ENCODE measurements around the gene ZFAND3. TPM values are rescaled to one million over a fixed set of nuclear protein-coding genes. Genes with fewer than 3 reads are reported as not detected.

The ZFAND3 gene
- polyA plus RNA-seq, 1 donor (not counting 4 experiments of a cell fraction or from before 2014, with no cell fraction given), result 19.6 TPM

GRCh38 chr6:37827603-37828265 lies 8.2 kb downstream of the ZFAND3 start:
- H3K9me1 ChIP-seq (ENCODE audit: control insufficient read depth, extremely low read depth, insufficient read depth, low read length), result peaks cover 10% of the 10 kb centered on the region
- H3K36me3 ChIP-seq (ENCODE audit: control insufficient read depth in 2 of 2, extremely low read depth in 1 of 2, insufficient read depth in 2 of 2, low read length in 2 of 2), result peaks cover 2 to 5% of the 10 kb centered on the region in 2 experiments
- H2AFZ ChIP-seq (ENCODE audit: control insufficient read depth, low read length), result no peak overlapping the region
- no peak overlapping the region for H3K27ac ChIP-seq (ENCODE audit: control insufficient read depth, insufficient read depth, low read length)
- no peak for DNase-seq (ENCODE audit: low read depth, low spot score)
- no peak for FAIRE-seq
- no peak overlapping the region for H3K9ac ChIP-seq (ENCODE audit: control insufficient read depth, extremely low read depth, insufficient read depth, low read length)
- H3K27me3 ChIP-seq (ENCODE audit: control insufficient read depth, extremely low read depth, insufficient read depth, low read length), result no peaks in the 10 kb centered on the region
- dilution Hi-C loops (cut with MboI; ENCODE audit: extremely low pct_ligation_motif_present, low sequenced_read_pairs), result no loop called here
- H3K4me3 ChIP-seq (ENCODE audit: control insufficient read depth in 2 of 3, extremely low read depth in 1 of 3, insufficient read depth in 2 of 3, low read depth in 1 of 3, low read length in 3 of 3), result no peak overlapping the region
- H4K20me1 ChIP-seq (ENCODE audit: control insufficient read depth, extremely low read depth, insufficient read depth, low read length), result peaks cover 46% of the 10 kb centered on the region
- H3K9me3 ChIP-seq (ENCODE audit: control insufficient read depth, low read depth, low read length), result no peaks in the 10 kb centered on the region
- TF ChIP-seq CTCF (optimal IDR thresholded peaks at IDR 0.05 in 1 of 3, IDR thresholded peaks at IDR 0.05 in 1 of 3, conservative IDR thresholded peaks at IDR 0.05 in 1 of 3; ENCODE audit: extremely low read depth in 1 of 3, insufficient read depth in 2 of 3, low read length in 3 of 3) (no peak), EZH2 (IDR thresholded peaks at IDR 0.05; ENCODE audit: low read length) (no peak)
- peaks cover 7% of the 10 kb centered on the region for H3K4me1 ChIP-seq (ENCODE audit: control insufficient read depth, extremely low read depth, insufficient read depth, low read length)
- peaks cover 99% of the 10 kb centered on the region for H3K79me2 ChIP-seq (ENCODE audit: control insufficient read depth, insufficient read depth, low read length)
- no peak overlapping the region for H3K4me2 ChIP-seq (ENCODE audit: control insufficient read depth, extremely low read depth, insufficient read depth, low read depth, low read length)

- H3K9ac ChIP-seq (ENCODE audit: control insufficient read depth, extremely low read depth, insufficient read depth, low read length), result no peak overlapping the region
- FAIRE-seq (no peak), DNase-seq (ENCODE audit: low read depth, low spot score) (no peak)
- no peak for TF ChIP-seq CTCF (optimal IDR thresholded peaks at IDR 0.05 in 1 of 3, IDR thresholded peaks at IDR 0.05 in 1 of 3, conservative IDR thresholded peaks at IDR 0.05 in 1 of 3; ENCODE audit: extremely low read depth in 1 of 3, insufficient read depth in 2 of 3, low read length in 3 of 3)
- H3K9me1 ChIP-seq (ENCODE audit: control insufficient read depth, extremely low read depth, insufficient read depth, low read length), result peaks cover 10% of the 10 kb centered on the region
- H3K4me2 ChIP-seq (ENCODE audit: control insufficient read depth, extremely low read depth, insufficient read depth, low read depth, low read length), result no peak overlapping the region
- H3K4me3 ChIP-seq (ENCODE audit: control insufficient read depth in 2 of 3, extremely low read depth in 1 of 3, insufficient read depth in 2 of 3, low read depth in 1 of 3, low read length in 3 of 3), result no peak overlapping the region
- no peak overlapping the region for H2AFZ ChIP-seq (ENCODE audit: control insufficient read depth, low read length)
- no peak overlapping the region for H3K27ac ChIP-seq (ENCODE audit: control insufficient read depth, insufficient read depth, low read length)
- H3K27me3 ChIP-seq (ENCODE audit: control insufficient read depth, extremely low read depth, insufficient read depth, low read length), result no peaks in the 10 kb centered on the region
- H3K4me1 ChIP-seq (ENCODE audit: control insufficient read depth, extremely low read depth, insufficient read depth, low read length), result no peaks in the 10 kb centered on the region
- H3K9me3 ChIP-seq (ENCODE audit: control insufficient read depth, low read depth, low read length), result no peaks in the 10 kb centered on the region
- peaks cover 45% of the 10 kb centered on the region for H4K20me1 ChIP-seq (ENCODE audit: control insufficient read depth, extremely low read depth, insufficient read depth, low read length)
- dilution Hi-C loops (cut with MboI; ENCODE audit: extremely low pct_ligation_motif_present, low sequenced_read_pairs), result no loop called here
- peaks cover 2 to 5% of the 10 kb centered on the region in 2 experiments for H3K36me3 ChIP-seq (ENCODE audit: control insufficient read depth in 2 of 2, extremely low read depth in 1 of 2, insufficient read depth in 2 of 2, low read length in 2 of 2)
- H3K79me2 ChIP-seq (ENCODE audit: control insufficient read depth, insufficient read depth, low read length), result peaks cover 99% of the 10 kb centered on the region
Measured at GRCh38 chr6:37830225-37830624, 10.7 kb downstream of the ZFAND3 start.

Data from keratinocyte (primary cell).